Brain microvascular endothelial cell (primary cell): ENCODE measurements around the gene LIPE.

ENCODE experiments used
- DNase-seq: peaks from one replicate; pipeline ENCODE4 v3.0.0-alpha.2; 2020
- H3K27ac ChIP-seq: fragments of 250-450 bp; sonication (Bioruptor Pico); 2 replicates; pipeline ENCODE4 v1.5.1; 2020; ENCODE audit warnings: mild to moderate bottlenecking, moderate library complexity
- H3K27me3 ChIP-seq: fragments of 250-450 bp; sonication (Bioruptor Pico); replicated peaks from 2 replicates; pipeline ENCODE4 v1.5.1; 2020; ENCODE audit warnings: mild to moderate bottlenecking
- H3K36me3 ChIP-seq: fragments of 250-450 bp; sonication (Bioruptor Pico); replicated peaks from 2 replicates; pipeline ENCODE4 v1.5.1; 2020; ENCODE audit warnings: mild to moderate bottlenecking
- H3K4me3 ChIP-seq: 2 replicates; pipeline ENCODE4 v1.5.1; 2011; ENCODE audit warnings: low read depth, mild to moderate bottlenecking, control low read depth, low read length, moderate library complexity
- CTCF ChIP-seq: IDR thresholded peaks from 2 replicates; pipeline ENCODE4 v1.5.1; 2011; ENCODE audit warnings: low read depth, mild to moderate bottlenecking, moderate library complexity, low read length, control low read depth, inconsistent platforms; ENCODE audit errors: missing control alignments
- in situ Hi-C: cut with HindIII; loops from 2 replicates; pipeline ENCODE4 v1.10.0; 2017; ENCODE audit warnings: low sequenced_read_pairs, low pct_ligation_motif_present

The LIPE gene

GRCh38 chr19:42380155-42380554 is 47.0 kb downstream of the LIPE start:
- in situ Hi-C loops: no loop called here
- no peak overlapping the region for H3K27ac ChIP-seq

GRCh38 chr19:42378225-42379215 is 48.7 kb downstream of the LIPE start:
- Histone ChIP-seq H3K27ac (no peak overlapping the region), H3K4me3 (no peak overlapping the region), H3K27me3 (no peaks in the 10 kb centered on the region), H3K36me3 (no peaks in the 10 kb centered on the region)
- no peak for DNase-seq
- no peak for TF ChIP-seq CTCF
- in situ Hi-C loops: no loop called here

More at GRCh38 chr19:42380155-42380554, 47.0 kb downstream of the LIPE start:
- H3K4me3 ChIP-seq: no peak overlapping the region
- no peak for TF ChIP-seq CTCF
- H3K36me3 ChIP-seq: no peaks in the 10 kb centered on the region
- no peak for DNase-seq
- no peaks in the 10 kb centered on the region for H3K27me3 ChIP-seq

- H3K4me3 ChIP-seq: no peak overlapping the region
- no peaks in the 10 kb centered on the region for H3K27me3 ChIP-seq
- no peak overlapping the region for H3K27ac ChIP-seq
- no peak for DNase-seq
- no peak for TF ChIP-seq CTCF
- H3K36me3 ChIP-seq: no peaks in the 10 kb centered on the region
- in situ Hi-C loops: no loop called here
These were observed 51.0 kb downstream of the LIPE start for GRCh38 chr19:42376177-42376555.

DNA sequence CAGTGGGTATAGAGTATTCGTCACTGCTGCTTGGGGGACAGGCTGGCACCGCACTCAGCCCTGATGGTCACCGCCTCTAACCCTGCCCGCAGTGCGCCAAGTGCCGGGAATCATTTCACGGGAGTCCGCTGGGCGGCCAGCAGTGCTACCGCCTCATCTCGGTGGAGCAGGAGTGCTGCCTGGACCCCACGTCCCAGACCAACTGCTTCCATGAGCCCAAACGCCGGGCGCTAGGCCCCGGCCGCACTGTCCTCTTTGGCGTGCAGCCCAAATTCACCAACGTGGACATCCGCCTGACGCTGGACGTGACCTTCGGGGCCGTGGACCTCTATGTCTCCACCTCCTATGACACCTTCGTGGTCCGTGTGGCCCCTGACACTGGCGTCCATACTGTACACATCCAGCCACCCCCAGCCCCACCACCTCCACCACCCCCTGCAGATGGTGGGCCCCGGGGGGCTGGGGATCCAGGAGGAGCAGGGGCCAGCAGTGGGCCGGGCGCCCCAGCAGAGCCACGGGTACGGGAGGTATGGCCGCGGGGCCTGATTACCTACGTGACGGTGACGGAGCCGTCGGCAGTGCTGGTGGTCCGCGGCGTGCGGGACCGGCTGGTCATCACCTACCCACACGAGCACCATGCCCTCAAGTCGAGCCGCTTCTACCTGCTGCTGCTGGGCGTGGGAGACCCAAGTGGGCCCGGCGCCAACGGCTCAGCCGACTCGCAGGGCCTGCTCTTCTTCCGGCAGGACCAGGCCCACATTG is 51.6 kb downstream of the LIPE start:
- Histone ChIP-seq H3K27me3 (no peaks in the 10 kb centered on the region), H3K36me3 (no peaks in the 10 kb centered on the region), H3K4me3 (no peak overlapping the region), H3K27ac (no peak overlapping the region)
- TF ChIP-seq CTCF: no peak
- in situ Hi-C loops: no loop called here
- no peak for DNase-seq

- H3K36me3 ChIP-seq: no peaks in the 10 kb centered on the region
- no peak overlapping the region for H3K4me3 ChIP-seq
- no peaks in the 10 kb centered on the region for H3K27me3 ChIP-seq
- no peak for DNase-seq
- in situ Hi-C loops: no loop called here
- no peak for TF ChIP-seq CTCF
- H3K27ac ChIP-seq: no peak overlapping the region
These were observed 52.3 kb downstream of the LIPE start for GRCh38 chr19:42374826-42375376.
